Testis (tissue), 2 donors: ENCODE results near the gene PDGFD.

Source experiments
- CTCF ChIP-seq, 3 experiments: fragments of 450-650 bp in 2 of 3; fragments of 200-600 bp in 1 of 3; sonication (generic) in 1 of 3; IDR thresholded peaks; one replicate each; pipeline ENCODE4 v1.5.1; 2016 to 2019; ENCODE audit warnings: antibody characterized with exemption in 3 of 3, mild to moderate bottlenecking in 2 of 3, moderate library complexity in 1 of 3
- POLR2A ChIP-seq: fragments of 450-650 bp; IDR thresholded peaks from one replicate; pipeline ENCODE4 v1.6.1; 2017; ENCODE audit warnings: antibody characterized with exemption, mild to moderate bottlenecking, moderate library complexity

- TF ChIP-seq CTCF (IDR thresholded peaks at IDR 0.05) (no peak), POLR2A (no peak)
Observed at GRCh38 chr11:103953797-103954486, 210.0 kb downstream of the PDGFD start.
